ENCODE results near the gene KIF26B.

DNA sequence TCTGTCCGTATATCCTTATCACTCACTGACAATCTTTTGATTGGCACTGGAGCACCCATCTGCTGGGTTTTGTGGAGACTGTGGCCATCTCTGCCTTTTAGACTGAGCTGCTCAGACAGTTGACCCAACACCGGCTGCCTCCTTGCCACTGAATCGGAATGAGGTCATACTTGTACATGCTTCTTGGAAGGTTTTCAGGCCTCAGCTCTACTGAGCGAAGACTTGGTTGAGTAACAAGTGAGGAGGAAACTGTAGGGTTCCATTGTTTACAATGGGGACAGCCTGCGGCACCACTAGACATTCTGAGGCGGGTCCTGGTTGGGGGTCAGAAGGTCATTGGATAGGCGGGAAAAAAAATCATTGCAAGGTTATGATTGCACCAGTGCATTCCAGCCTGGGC, 320.3 kb downstream of the KIF26B start:
- TF ChIP-seq POLR2A (IDR thresholded peaks at IDR 0.05; ENCODE audit: extremely low read depth, insufficient read length) (no peak), MYC (IDR thresholded peaks at IDR 0.05; ENCODE audit: low read depth, low read length) (no peak)
- TF ChIP-seq, protein P1, sequence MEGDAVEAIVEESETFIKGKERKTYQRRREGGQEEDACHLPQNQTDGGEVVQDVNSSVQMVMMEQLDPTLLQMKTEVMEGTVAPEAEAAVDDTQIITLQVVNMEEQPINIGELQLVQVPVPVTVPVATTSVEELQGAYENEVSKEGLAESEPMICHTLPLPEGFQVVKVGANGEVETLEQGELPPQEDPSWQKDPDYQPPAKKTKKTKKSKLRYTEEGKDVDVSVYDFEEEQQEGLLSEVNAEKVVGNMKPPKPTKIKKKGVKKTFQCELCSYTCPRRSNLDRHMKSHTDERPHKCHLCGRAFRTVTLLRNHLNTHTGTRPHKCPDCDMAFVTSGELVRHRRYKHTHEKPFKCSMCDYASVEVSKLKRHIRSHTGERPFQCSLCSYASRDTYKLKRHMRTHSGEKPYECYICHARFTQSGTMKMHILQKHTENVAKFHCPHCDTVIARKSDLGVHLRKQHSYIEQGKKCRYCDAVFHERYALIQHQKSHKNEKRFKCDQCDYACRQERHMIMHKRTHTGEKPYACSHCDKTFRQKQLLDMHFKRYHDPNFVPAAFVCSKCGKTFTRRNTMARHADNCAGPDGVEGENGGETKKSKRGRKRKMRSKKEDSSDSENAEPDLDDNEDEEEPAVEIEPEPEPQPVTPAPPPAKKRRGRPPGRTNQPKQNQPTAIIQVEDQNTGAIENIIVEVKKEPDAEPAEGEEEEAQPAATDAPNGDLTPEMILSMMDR (IDR thresholded peaks at IDR 0.05; ENCODE audit: low read depth, low read length): no peak
- TF ChIP-seq, protein P2, sequence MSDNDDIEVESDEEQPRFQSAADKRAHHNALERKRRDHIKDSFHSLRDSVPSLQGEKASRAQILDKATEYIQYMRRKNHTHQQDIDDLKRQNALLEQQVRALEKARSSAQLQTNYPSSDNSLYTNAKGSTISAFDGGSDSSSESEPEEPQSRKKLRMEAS (IDR thresholded peaks at IDR 0.05; ENCODE audit: low read depth, low read length): no peak

All from NB4 (cell line).